HEK293T (cell line): ENCODE data around the gene FHAD1.

Experiments used
- CTCF ChIA-PET: fragments of 350-600 bp; formaldehyde crosslinking; extraction: SDS; loops from one replicate; lab custom pipeline; 2021; ENCODE audit warnings: antibody characterized with exemption, inconsistent platforms; lab: Yijun Ruan, JAX
- POLR2A ChIA-PET: fragments of 350-600 bp; formaldehyde crosslinking; extraction: SDS; loops from one replicate; lab custom pipeline; 2020; ENCODE audit warnings: antibody characterized with exemption, inconsistent platforms; lab: Yijun Ruan, JAX
- DNase-seq: peaks from one replicate; pipeline ENCODE4 v3.0.0; 2012; ENCODE audit warnings: mixed read lengths; ENCODE audit errors: extremely low spot score
- ARNT ChIP-seq: fragments of 450-650 bp; IDR thresholded peaks from 2 replicates; pipeline ENCODE4 v1.6.1; 2017; ENCODE audit warnings: mild to moderate bottlenecking
- BHLHE40 ChIP-seq: fragments of 450-650 bp; IDR thresholded peaks from 2 replicates; pipeline ENCODE4 v1.6.1; 2016; ENCODE audit warnings: mild to moderate bottlenecking, moderate library complexity, borderline replicate concordance
- CTBP1 ChIP-seq: fragments of 450-650 bp; IDR thresholded peaks from 2 replicates; pipeline ENCODE4 v1.6.1; 2016; ENCODE audit warnings: borderline replicate concordance
- ELF4 ChIP-seq: fragments of 450-650 bp; IDR thresholded peaks from 2 replicates; pipeline ENCODE4 v1.6.1; 2017; ENCODE audit warnings: antibody characterized with exemption
- FOXA1 ChIP-seq: fragments of 450-650 bp; IDR thresholded peaks from 2 replicates; pipeline ENCODE4 v1.6.1; 2016; ENCODE audit warnings: mild to moderate bottlenecking
- FOXK2 ChIP-seq: fragments of 450-650 bp; IDR thresholded peaks from 2 replicates; pipeline ENCODE4 v1.6.1; 2016; ENCODE audit warnings: mild to moderate bottlenecking
- FOXM1 ChIP-seq: fragments of 450-650 bp; IDR thresholded peaks from 2 replicates; pipeline ENCODE4 v1.6.1; 2017; ENCODE audit warnings: mild to moderate bottlenecking, borderline replicate concordance
- HDGF ChIP-seq: fragments of 450-650 bp; IDR thresholded peaks from 2 replicates; pipeline ENCODE4 v1.6.1; 2017; ENCODE audit warnings: antibody characterized with exemption, borderline replicate concordance
- L3MBTL2 ChIP-seq: fragments of 450-650 bp; conservative IDR thresholded peaks from 2 replicates; pipeline ENCODE4 v1.6.1; 2016; ENCODE audit warnings: mild to moderate bottlenecking
- LEF1 ChIP-seq: fragments of 450-650 bp; IDR thresholded peaks from 2 replicates; pipeline ENCODE4 v1.6.1; 2017; ENCODE audit warnings: mild to moderate bottlenecking, borderline replicate concordance
- NFRKB ChIP-seq: fragments of 450-650 bp; IDR thresholded peaks from 2 replicates; pipeline ENCODE4 v1.6.1; 2016; ENCODE audit warnings: mild to moderate bottlenecking, moderate library complexity
- SP1 ChIP-seq: fragments of 450-650 bp; IDR thresholded peaks from 2 replicates; pipeline ENCODE4 v1.6.1; 2017
- SUZ12 ChIP-seq: fragments of 450-650 bp; IDR thresholded peaks from 2 replicates; pipeline ENCODE4 v1.6.1; 2016; ENCODE audit warnings: mild to moderate bottlenecking
- TARDBP ChIP-seq: fragments of 450-650 bp; IDR thresholded peaks from 2 replicates; pipeline ENCODE4 v1.6.1; 2016
- ZNF384 ChIP-seq: fragments of 450-650 bp; IDR thresholded peaks from 2 replicates; pipeline ENCODE4 v1.6.1; 2016
- TF ChIP-seq, protein P1 (sequence below): fragments of 450-650 bp; IDR thresholded peaks from 2 replicates; pipeline ENCODE4 v1.6.1; 2016

Gene FHAD1

DNA sequence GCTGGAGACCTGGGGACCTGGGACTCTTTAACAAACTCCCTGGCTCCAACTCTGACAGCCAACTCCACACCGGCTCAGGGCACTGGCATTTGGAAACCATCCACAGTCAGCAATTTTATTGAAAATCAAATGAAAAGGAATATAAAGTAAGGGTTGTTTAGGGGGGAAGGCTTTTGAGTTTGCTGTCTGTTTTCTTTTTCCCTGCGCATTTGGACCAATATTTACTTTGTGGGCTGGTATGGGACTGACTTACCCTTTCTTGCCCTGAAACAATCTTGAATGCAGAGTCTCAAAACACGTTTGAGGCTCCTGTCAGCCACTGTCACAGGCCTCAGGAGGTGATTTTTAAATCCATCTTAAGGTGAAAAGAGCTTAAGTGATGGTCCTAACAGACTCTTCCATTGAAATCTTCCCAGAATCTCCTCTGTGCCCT lies 147.3 kb downstream of the FHAD1 start:
- TF ChIP-seq ARNT: no peak
- TF ChIP-seq ZNF384: no peak
- TF ChIP-seq FOXA1: no peak
- no peak for TF ChIP-seq SP1
- TF ChIP-seq HDGF: no peak
- TF ChIP-seq, protein P1, sequence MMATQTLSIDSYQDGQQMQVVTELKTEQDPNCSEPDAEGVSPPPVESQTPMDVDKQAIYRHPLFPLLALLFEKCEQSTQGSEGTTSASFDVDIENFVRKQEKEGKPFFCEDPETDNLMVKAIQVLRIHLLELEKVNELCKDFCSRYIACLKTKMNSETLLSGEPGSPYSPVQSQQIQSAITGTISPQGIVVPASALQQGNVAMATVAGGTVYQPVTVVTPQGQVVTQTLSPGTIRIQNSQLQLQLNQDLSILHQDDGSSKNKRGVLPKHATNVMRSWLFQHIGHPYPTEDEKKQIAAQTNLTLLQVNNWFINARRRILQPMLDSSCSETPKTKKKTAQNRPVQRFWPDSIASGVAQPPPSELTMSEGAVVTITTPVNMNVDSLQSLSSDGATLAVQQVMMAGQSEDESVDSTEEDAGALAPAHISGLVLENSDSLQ: no peak
- no peak for TF ChIP-seq L3MBTL2
- no peak for TF ChIP-seq TARDBP
- TF ChIP-seq FOXM1: no peak
- no peak for TF ChIP-seq CTBP1
- ChIA-PET POLR2A (no interaction called here), CTCF (no interaction called here)
- no peak for DNase-seq

DNA sequence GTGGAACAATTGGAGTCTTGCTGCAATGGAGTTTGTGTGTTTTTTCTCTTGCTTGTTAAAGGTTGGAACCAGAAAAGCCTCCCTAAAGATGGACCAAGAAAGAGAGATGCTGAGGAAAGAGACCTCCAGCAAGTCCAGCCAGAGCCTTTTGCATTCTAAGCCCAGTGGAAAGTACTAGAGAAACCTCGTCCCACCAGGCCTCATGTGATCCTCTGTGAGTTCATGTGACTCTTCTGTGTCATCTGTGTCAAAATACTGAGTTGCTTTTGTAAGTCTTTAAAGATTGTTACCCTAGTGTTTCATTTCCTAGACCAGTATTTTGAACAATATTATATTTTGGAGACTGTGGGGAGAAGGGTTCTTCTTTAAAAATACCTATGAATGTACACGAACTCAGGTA lies 150.2 kb downstream of the FHAD1 start:
- DNase-seq: no peak
- CTCF ChIA-PET: no interaction called here

DNA sequence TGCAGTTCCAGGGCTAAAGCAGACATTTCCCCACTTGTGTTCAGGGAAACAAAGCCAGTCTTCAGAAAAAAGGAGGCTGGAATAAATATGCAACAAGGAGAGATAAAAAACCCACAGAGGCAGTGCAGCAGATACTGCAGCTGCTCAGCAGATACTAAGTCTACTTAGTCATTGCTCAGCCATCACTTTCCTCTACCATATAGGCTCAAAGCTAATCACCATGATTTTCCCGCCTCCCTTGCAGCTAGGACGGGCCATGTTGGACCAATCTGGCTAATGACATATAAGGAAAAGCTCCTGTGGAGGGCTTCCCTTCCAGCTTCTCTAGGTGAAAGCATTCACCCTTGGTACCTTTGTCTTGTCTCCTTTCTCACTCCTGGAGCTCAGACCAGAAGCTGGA lies 152.7 kb downstream of the FHAD1 start:
- no peak for TF ChIP-seq L3MBTL2
- TF ChIP-seq ZNF384: no peak
- no peak for TF ChIP-seq CTBP1
- TF ChIP-seq, protein P1: no peak
- TF ChIP-seq FOXM1: no peak
- TF ChIP-seq TARDBP: no peak
- no peak for TF ChIP-seq ELF4
- no peak for TF ChIP-seq SP1
- no peak for TF ChIP-seq LEF1
- no peak for TF ChIP-seq ARNT
- no peak for TF ChIP-seq HDGF
- no peak for TF ChIP-seq NFRKB
- no peak for TF ChIP-seq FOXK2
- TF ChIP-seq FOXA1: no peak
- no peak for TF ChIP-seq SUZ12
- TF ChIP-seq BHLHE40: no peak
- DNase-seq: no peak
- CTCF ChIA-PET: no interaction called here
- POLR2A ChIA-PET: no interaction called here

More for the DNA sequence above, 150.2 kb downstream of the FHAD1 start:
- TF ChIP-seq TARDBP (no peak), FOXA1 (no peak), FOXK2 (no peak), L3MBTL2 (no peak), LEF1 (no peak), FOXM1 (no peak), BHLHE40 (no peak), ELF4 (no peak), SUZ12 (no peak), HDGF (no peak), SP1 (no peak), ARNT (no peak), ZNF384 (no peak), CTBP1 (no peak), NFRKB (no peak)
- TF ChIP-seq, protein P1: no peak
- POLR2A ChIA-PET: no interaction called here

DNA sequence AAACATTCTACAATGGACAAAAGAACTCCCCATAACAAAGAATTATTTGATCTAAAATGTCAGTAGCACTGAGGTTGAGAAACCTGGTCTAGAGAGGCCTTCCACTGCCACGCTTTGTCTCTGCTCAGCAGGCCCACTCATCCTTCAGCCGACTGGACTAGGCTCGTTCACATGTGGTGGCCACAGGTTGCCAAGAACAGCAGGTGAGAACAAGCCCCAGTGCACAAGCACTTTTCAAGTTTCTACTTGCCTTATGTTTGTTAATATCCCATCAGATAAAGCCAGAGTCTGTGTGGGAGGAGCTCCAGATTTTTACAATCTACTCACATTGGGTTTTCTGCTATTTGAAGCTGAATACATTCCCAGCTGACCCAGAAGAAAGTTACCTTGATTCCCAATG lies 153.6 kb downstream of the FHAD1 start:
- DNase-seq: no peak
- POLR2A ChIA-PET: no interaction called here
- TF ChIP-seq HDGF: no peak
- TF ChIP-seq, protein P1: no peak
- no peak for TF ChIP-seq NFRKB
- TF ChIP-seq FOXA1: no peak
- no peak for TF ChIP-seq TARDBP
- TF ChIP-seq BHLHE40: no peak
- TF ChIP-seq SP1: no peak
- TF ChIP-seq FOXK2: no peak
- no peak for TF ChIP-seq FOXM1
- TF ChIP-seq CTBP1: no peak
- CTCF ChIA-PET: no interaction called here

DNA sequence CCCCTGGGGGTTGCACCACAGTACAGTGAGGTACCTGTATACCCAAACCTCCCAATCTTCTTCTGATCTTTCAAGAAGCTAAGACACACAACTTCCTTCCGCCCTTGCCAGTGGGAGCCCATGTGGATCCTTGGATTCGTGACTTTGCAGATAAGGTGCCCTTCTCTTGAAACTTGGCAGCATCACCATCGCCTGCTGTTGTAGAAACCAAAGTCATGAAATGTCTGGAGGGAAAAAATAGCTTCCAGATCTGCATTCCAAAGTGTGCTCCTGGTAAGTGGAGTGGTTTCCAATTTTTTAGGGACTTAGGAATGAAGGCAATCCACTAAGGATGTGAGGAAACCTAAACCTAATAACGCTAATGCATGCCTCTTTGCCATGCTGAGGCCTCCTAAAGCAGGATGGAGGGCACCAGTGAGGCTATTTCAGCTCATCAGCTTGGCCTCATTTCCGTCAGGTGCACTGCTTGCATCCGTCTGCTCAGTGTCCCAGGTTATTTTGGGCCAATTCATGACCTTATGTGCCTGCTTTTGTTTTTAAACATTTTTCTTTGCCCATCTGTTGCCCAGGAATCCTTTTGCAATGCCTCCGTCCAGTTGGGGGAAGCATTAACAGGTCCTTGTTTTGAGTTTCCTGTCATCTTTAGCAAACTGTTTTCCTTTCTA lies 154.5 kb downstream of the FHAD1 start:
- CTCF ChIA-PET: no interaction called here

More for the DNA sequence above, 154.5 kb downstream of the FHAD1 start:
- POLR2A ChIA-PET: no interaction called here
- no peak for TF ChIP-seq FOXA1
- TF ChIP-seq ZNF384: no peak
- TF ChIP-seq CTBP1: no peak
- TF ChIP-seq NFRKB: no peak
- TF ChIP-seq TARDBP: no peak
- no peak for TF ChIP-seq HDGF
- no peak for TF ChIP-seq SP1
- no peak for TF ChIP-seq FOXM1
- TF ChIP-seq FOXK2: no peak
- no peak for TF ChIP-seq ARNT
- no peak for TF ChIP-seq ELF4
- no peak for TF ChIP-seq LEF1
- no peak for TF ChIP-seq SUZ12
- TF ChIP-seq L3MBTL2: no peak
- TF ChIP-seq, protein P1: no peak
- no peak for TF ChIP-seq BHLHE40
- DNase-seq: no peak
